ENCODE data around the gene MTMR10. TPM values are rescaled to one million over a fixed set of nuclear protein-coding genes. Genes with fewer than 3 reads are reported as not detected.

The MTMR10 gene
- total RNA-seq, 2 donors from 2014 or later: 12.4 to 16.2 TPM

DNA sequence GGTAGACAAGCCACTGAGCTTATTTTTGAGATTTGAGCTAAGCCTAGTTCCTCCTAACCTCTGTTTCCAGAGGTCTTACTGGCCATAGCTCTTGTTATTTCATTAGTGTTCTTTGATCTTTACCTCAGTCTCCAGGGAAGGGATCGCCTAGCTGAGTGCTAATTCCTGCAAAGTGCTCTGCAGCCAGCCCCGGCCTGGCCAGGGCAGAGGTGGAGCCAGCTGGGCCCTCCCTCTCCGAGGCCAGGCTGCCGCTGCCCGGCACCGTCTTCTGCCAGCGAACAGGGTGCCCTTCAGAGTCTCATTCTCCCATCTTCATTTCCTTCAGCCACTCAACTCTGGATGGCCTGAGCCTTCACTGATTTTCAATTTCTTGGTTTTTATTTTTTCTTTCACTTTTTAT, 68.0 kb downstream of the MTMR10 start:
- TF ChIP-seq, protein P1, sequence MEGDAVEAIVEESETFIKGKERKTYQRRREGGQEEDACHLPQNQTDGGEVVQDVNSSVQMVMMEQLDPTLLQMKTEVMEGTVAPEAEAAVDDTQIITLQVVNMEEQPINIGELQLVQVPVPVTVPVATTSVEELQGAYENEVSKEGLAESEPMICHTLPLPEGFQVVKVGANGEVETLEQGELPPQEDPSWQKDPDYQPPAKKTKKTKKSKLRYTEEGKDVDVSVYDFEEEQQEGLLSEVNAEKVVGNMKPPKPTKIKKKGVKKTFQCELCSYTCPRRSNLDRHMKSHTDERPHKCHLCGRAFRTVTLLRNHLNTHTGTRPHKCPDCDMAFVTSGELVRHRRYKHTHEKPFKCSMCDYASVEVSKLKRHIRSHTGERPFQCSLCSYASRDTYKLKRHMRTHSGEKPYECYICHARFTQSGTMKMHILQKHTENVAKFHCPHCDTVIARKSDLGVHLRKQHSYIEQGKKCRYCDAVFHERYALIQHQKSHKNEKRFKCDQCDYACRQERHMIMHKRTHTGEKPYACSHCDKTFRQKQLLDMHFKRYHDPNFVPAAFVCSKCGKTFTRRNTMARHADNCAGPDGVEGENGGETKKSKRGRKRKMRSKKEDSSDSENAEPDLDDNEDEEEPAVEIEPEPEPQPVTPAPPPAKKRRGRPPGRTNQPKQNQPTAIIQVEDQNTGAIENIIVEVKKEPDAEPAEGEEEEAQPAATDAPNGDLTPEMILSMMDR (conservative IDR thresholded peaks at IDR 0.05): no peak
- Mint-ChIP-seq H3K36me3 (ENCODE audit: low read depth) (peaks cover 61% of the 10 kb centered on the region), H3K27ac (peak overlapping the region; percentile 94)

DNA sequence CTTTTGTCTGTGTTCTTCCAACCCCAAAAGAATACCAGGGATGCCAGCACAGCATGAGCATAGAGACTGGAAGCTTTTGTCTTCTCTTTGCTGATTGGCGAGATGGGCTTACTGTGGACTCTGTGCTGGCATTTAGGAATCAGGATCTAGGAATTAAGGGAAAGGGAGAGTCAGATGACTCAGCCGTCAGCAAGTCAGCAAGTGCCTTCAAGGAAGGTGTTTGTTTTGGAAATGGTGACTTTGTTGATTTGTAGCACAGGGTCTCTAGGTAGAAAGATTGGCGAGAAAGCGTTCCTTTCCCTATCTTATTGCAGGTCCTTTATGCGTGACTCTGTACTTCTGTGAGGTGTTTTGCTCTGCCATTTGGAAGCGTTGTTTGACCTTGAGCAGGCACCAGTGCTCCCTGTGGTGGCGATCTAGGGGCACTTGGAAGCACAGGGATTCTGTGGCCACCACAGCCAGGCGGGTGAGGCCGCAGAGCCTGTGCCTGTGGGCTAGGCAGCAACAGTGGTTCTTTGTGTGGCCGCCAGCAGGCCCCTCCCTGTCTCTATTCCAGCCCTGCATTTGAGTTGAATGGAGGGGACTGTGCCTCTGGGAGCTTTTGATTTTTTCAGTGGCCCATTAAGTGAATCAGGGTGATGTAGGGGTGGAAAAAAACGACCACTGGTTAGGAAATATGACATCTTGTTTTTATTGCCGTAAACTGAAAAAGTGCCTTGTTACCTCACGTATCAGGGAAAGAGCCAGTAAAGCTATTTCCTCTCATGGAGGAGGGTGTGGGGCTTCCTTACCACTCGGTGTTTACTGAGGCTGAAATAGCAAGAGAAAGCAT, 68.7 kb downstream of the MTMR10 start:
- Mint-ChIP-seq H3K27ac (peak overlapping the region; percentile 94), H3K9me3 (no peaks in the 10 kb centered on the region), H3K4me3 (no peak overlapping the region), H3K27me3 (ENCODE audit: insufficient read depth) (no peaks in the 10 kb centered on the region), H3K36me3 (ENCODE audit: low read depth) (peaks cover 62% of the 10 kb centered on the region), H3K4me1 (peaks cover 15% of the 10 kb centered on the region)
- Histone ChIP-seq H3K4me1 (ENCODE audit: control insufficient read depth, insufficient read depth, low read length) (peaks cover 12% of the 10 kb centered on the region), H3K27ac (ENCODE audit: low read depth, low read length) (peak overlapping the region; percentile 96), H3K36me3 (ENCODE audit: control insufficient read depth, insufficient read depth, low read length) (peaks cover 77% of the 10 kb centered on the region), H3K9me3 (ENCODE audit: control insufficient read depth, low read length) (no peaks in the 10 kb centered on the region), H3K4me3 (ENCODE audit: low read length) (no peak overlapping the region), H3K27me3 (ENCODE audit: control insufficient read depth, insufficient read depth, low read length, poor library complexity, severe bottlenecking) (no peaks in the 10 kb centered on the region), H3K9ac (ENCODE audit: extremely low read depth, low read length, poor library complexity, severe bottlenecking) (peak overlapping the region; percentile 18)
- DNase-seq: peak; percentile 84
- 48 to 63% methylated on average over 9 to 14 of the region's 14 CpGs for WGBS, 2 experiments (ENCODE audit: insufficient coverage in 1 of 2, insufficient read length in 1 of 2)
- TF ChIP-seq, protein P1 (conservative IDR thresholded peaks at IDR 0.05): no peak

More for the DNA sequence above, 68.0 kb downstream of the MTMR10 start:
- no peaks in the 10 kb centered on the region for H3K9me3 Mint-ChIP-seq
- Histone ChIP-seq H3K4me1 (ENCODE audit: control insufficient read depth, insufficient read depth, low read length) (peaks cover 12% of the 10 kb centered on the region), H3K4me3 (ENCODE audit: low read length) (no peak overlapping the region), H3K27ac (ENCODE audit: low read depth, low read length) (peak overlapping the region; percentile 96), H3K9me3 (ENCODE audit: control insufficient read depth, low read length) (no peaks in the 10 kb centered on the region), H3K27me3 (ENCODE audit: control insufficient read depth, insufficient read depth, low read length, poor library complexity, severe bottlenecking) (no peaks in the 10 kb centered on the region), H3K36me3 (ENCODE audit: control insufficient read depth, insufficient read depth, low read length) (peaks cover 72% of the 10 kb centered on the region), H3K9ac (ENCODE audit: extremely low read depth, low read length, poor library complexity, severe bottlenecking) (no peak overlapping the region)
- H3K4me3 Mint-ChIP-seq: no peak overlapping the region
- WGBS, 2 experiments (ENCODE audit: insufficient coverage in 1 of 2, insufficient read length in 1 of 2): 53 to 82% methylated on average over 3 to 7 of the region's 7 CpGs
- no peaks in the 10 kb centered on the region for H3K27me3 Mint-ChIP-seq (ENCODE audit: insufficient read depth)
- peaks cover 15% of the 10 kb centered on the region for H3K4me1 Mint-ChIP-seq
- no peak for DNase-seq

DNA sequence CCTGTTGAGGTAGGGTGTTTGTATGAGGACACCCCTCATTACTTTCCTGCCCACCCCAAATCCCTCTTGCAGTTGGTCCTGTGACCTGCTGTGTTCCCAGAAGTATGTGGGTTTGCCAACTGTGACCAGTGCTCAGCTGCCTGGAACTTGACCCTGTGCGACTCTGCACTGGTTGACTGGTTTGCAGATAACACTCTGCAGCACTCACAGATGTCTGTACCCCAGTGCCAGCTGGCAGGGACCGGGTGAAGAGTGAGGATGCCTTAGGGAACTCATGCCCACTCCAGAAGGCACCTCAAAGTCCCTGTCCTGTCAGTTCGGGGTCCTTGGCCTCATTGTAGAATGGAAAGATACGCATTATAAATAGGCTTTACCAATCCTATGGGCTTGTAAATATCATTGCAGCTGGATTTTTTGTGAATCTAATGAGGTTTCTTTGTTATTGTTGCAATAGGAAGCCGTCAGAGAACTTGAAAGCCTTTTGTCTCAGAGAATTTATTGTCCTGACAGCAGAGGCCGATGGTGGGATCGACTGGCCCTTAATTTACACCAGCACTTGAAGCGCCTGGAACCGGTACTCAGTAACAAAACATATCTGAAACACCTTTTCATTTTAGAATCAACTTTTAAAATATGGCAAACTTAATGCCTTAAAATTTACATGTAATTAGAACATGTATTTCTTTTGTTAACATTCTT, 69.5 kb downstream of the MTMR10 start:
- H3K4me1 Mint-ChIP-seq: peaks cover 15% of the 10 kb centered on the region
- WGBS, 2 experiments (ENCODE audit: insufficient coverage in 1 of 2, insufficient read length in 1 of 2): 36 to 78% methylated on average over 8 to 9 of the region's 9 CpGs
- Histone ChIP-seq H3K27ac (ENCODE audit: low read depth, low read length) (peak overlapping the region; percentile 96), H3K9ac (ENCODE audit: extremely low read depth, low read length, poor library complexity, severe bottlenecking) (no peak overlapping the region), H3K4me1 (ENCODE audit: control insufficient read depth, insufficient read depth, low read length) (peaks cover 12% of the 10 kb centered on the region), H3K27me3 (ENCODE audit: control insufficient read depth, insufficient read depth, low read length, poor library complexity, severe bottlenecking) (no peaks in the 10 kb centered on the region), H3K9me3 (ENCODE audit: control insufficient read depth, low read length) (no peaks in the 10 kb centered on the region), H3K4me3 (ENCODE audit: low read length) (no peak overlapping the region), H3K36me3 (ENCODE audit: control insufficient read depth, insufficient read depth, low read length) (peaks cover 74% of the 10 kb centered on the region)
- H3K27ac Mint-ChIP-seq: peak overlapping the region; percentile 94
- no peak overlapping the region for H3K4me3 Mint-ChIP-seq
- DNase-seq: peak; percentile 61
- TF ChIP-seq, protein P1 (conservative IDR thresholded peaks at IDR 0.05): no peak
- no peaks in the 10 kb centered on the region for H3K27me3 Mint-ChIP-seq (ENCODE audit: insufficient read depth)
- no peaks in the 10 kb centered on the region for H3K9me3 Mint-ChIP-seq
- peaks cover 62% of the 10 kb centered on the region for H3K36me3 Mint-ChIP-seq (ENCODE audit: low read depth)
